Mesenchymal stem cell (in vitro differentiated cells and primary cell): ENCODE measurements around the gene DRC1.

Source experiments
- DNase-seq: peaks from one replicate; pipeline ENCODE4 v3.0.0-alpha.2; 2013
- H2AFZ ChIP-seq: one replicate; pipeline ENCODE4 v1.6.1; 2013; ENCODE audit warnings: low read depth, mild to moderate bottlenecking, control low read depth, inconsistent platforms, low read length, moderate library complexity
- H2AK5ac ChIP-seq: 2 replicates; pipeline ENCODE4 v1.6.1; 2013; ENCODE audit warnings: low read length, moderate library complexity, mild to moderate bottlenecking, inconsistent platforms; ENCODE audit not compliant: severe bottlenecking
- H2BK120ac ChIP-seq: one replicate; pipeline ENCODE4 v1.6.1; 2013; ENCODE audit warnings: low read depth, mild to moderate bottlenecking, inconsistent platforms, low read length, moderate library complexity
- H2BK12ac ChIP-seq, 2 experiments: one replicate each; pipeline ENCODE4 v1.6.1; 2013; ENCODE audit warnings: inconsistent platforms in 2 of 2, low read length in 2 of 2, mild to moderate bottlenecking in 2 of 2, moderate library complexity in 2 of 2, control low read depth in 1 of 2
- H2BK15ac ChIP-seq: one replicate; pipeline ENCODE4 v1.6.1; 2013; ENCODE audit warnings: mild to moderate bottlenecking, low read depth, inconsistent platforms; ENCODE audit not compliant: poor library complexity, severe bottlenecking
- H2BK5ac ChIP-seq: 2 replicates; pipeline ENCODE4 v1.6.1; 2013; ENCODE audit warnings: low read depth, mild to moderate bottlenecking, low read length, control low read depth, inconsistent platforms; ENCODE audit not compliant: poor library complexity, severe bottlenecking
- H3K14ac ChIP-seq, 2 experiments: one replicate each; pipeline ENCODE4 v1.6.1; 2013; ENCODE audit warnings: inconsistent platforms in 2 of 2, low read length in 2 of 2, control low read depth in 1 of 2, mild to moderate bottlenecking in 1 of 2, moderate library complexity in 1 of 2
- H3K18ac ChIP-seq, 2 experiments: one replicate each; pipeline ENCODE4 v1.6.1; 2013; ENCODE audit warnings: inconsistent platforms in 2 of 2, low read length in 2 of 2, control low read depth in 1 of 2, low read depth in 1 of 2, mild to moderate bottlenecking in 1 of 2
- H3K23ac ChIP-seq, 2 experiments: one replicate each; pipeline ENCODE4 v1.6.1; 2013; ENCODE audit warnings: inconsistent platforms in 2 of 2, low read length in 2 of 2, mild to moderate bottlenecking in 2 of 2, moderate library complexity in 2 of 2, control low read depth in 1 of 2
- H3K27ac ChIP-seq: 2 replicates; pipeline ENCODE4 v1.5.1; 2013; ENCODE audit warnings: mild to moderate bottlenecking, moderate library complexity, low read length, control low read depth, inconsistent platforms; ENCODE audit not compliant: poor library complexity, severe bottlenecking
- H3K27me3 ChIP-seq, 2 experiments: 2 replicates each; pipeline versions ENCODE4 v1.6.1 to v1.7.0; 2013; ENCODE audit warnings: low read length in 2 of 2, mild to moderate bottlenecking in 2 of 2, moderate library complexity in 2 of 2, control low read depth in 1 of 2, inconsistent platforms in 1 of 2; ENCODE audit not compliant: control insufficient read depth in 1 of 2, insufficient read depth in 1 of 2
- H3K36me3 ChIP-seq, 2 experiments: 2 replicates each; pipeline versions ENCODE4 v1.6.1 to v1.7.0; 2013; ENCODE audit warnings: low read length in 2 of 2, control low read depth in 1 of 2, inconsistent platforms in 1 of 2, low read depth in 1 of 2, mild to moderate bottlenecking in 1 of 2; ENCODE audit not compliant: insufficient read depth in 2 of 2, control insufficient read depth in 1 of 2
- H3K4ac ChIP-seq, 2 experiments: one replicate each; pipeline ENCODE4 v1.6.1; 2013; ENCODE audit warnings: inconsistent platforms in 2 of 2, low read length in 2 of 2, mild to moderate bottlenecking in 2 of 2, moderate library complexity in 2 of 2, control low read depth in 1 of 2, low read depth in 1 of 2
- H3K4me1 ChIP-seq: 2 replicates; pipeline ENCODE4 v1.6.1; 2013; ENCODE audit warnings: low read depth, low read length, control low read depth; ENCODE audit not compliant: control insufficient read depth, insufficient read depth
- H3K4me2 ChIP-seq: 2 replicates; pipeline ENCODE4 v1.6.1; 2013; ENCODE audit warnings: low read length, mild to moderate bottlenecking, inconsistent platforms; ENCODE audit not compliant: poor library complexity, severe bottlenecking
- H3K4me3 ChIP-seq, 2 experiments: 2 replicates each; pipeline versions ENCODE4 v1.5.1 to v1.7.0; 2013; ENCODE audit warnings: low read length in 2 of 2, mild to moderate bottlenecking in 2 of 2, control low read depth in 1 of 2, low read depth in 1 of 2; ENCODE audit not compliant: insufficient read depth in 1 of 2
- H3K79me1 ChIP-seq: replicated peaks from 2 replicates; pipeline ENCODE4 v1.6.1; 2013; ENCODE audit warnings: mild to moderate bottlenecking, control low read depth, low read length, inconsistent platforms; ENCODE audit not compliant: poor library complexity, severe bottlenecking
- H3K9ac ChIP-seq: 2 replicates; pipeline ENCODE4 v1.7.0; 2013; ENCODE audit warnings: mild to moderate bottlenecking, low read length, moderate library complexity
- H3K9me3 ChIP-seq: 2 replicates; pipeline ENCODE4 v1.7.0; 2013; ENCODE audit warnings: mild to moderate bottlenecking, low read length; ENCODE audit not compliant: control insufficient read depth
- H4K8ac ChIP-seq: one replicate; pipeline ENCODE4 v1.6.1; 2013; ENCODE audit warnings: inconsistent platforms, mild to moderate bottlenecking, low read length, moderate library complexity
- H4K91ac ChIP-seq: one replicate; pipeline ENCODE4 v1.6.1; 2013; ENCODE audit warnings: mild to moderate bottlenecking, low read length, inconsistent platforms
- WGBS: methylation state at CpG from one replicate; pipeline ENCODE4 v1.1.7; 2013; ENCODE audit warnings: mixed read lengths; 5-methylcytosine and 5-hydroxymethylcytosine counted together

The DRC1 gene

DNA sequence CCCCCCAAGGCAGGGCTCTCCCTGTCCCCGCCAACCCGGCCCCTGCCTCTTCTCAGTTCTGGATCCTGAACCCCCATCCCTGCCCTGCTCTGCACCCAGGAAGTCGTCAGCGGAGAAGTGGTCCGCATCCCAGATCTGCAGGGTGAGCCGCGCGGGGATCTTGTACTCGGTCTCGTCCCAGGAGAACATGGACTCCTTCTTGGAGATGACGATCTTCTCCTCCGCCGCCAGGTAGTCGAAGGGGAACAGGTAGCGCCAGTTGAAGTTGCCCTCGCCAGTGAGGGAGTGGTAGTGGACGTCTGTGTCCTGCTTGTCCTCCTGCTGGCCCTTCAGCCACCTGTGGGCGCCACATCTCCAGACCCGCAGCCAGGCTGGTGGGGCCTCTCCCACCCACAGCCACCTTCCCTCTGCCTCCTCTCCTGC, 59.9 kb downstream of the DRC1 start:
- H2BK12ac ChIP-seq = no peak overlapping the region
- H2BK120ac ChIP-seq = no peak overlapping the region
- H2AK5ac ChIP-seq = no peak overlapping the region
- H2BK5ac ChIP-seq = no peak overlapping the region
- H3K9me3 ChIP-seq = no peaks in the 10 kb centered on the region
- H3K18ac ChIP-seq = no peak overlapping the region
- 93% methylated on average over 19 of the region's 19 CpGs for WGBS
- no peak overlapping the region for H3K27ac ChIP-seq
- peaks cover 0 to 23% of the 10 kb centered on the region in 2 experiments for H3K27me3 ChIP-seq
- no peak overlapping the region for H3K9ac ChIP-seq
- H3K23ac ChIP-seq = no peak overlapping the region
- H3K4me2 ChIP-seq = no peak overlapping the region
- H3K4me1 ChIP-seq = peaks cover 19% of the 10 kb centered on the region
- H3K4me3 ChIP-seq = no peak overlapping the region
- H4K91ac ChIP-seq = no peak overlapping the region
- no peaks in the 10 kb centered on the region for H3K36me3 ChIP-seq
- no peak for DNase-seq
- no peak overlapping the region for H2AFZ ChIP-seq
- no peak overlapping the region for H2BK15ac ChIP-seq
- H3K79me1 ChIP-seq = no peaks in the 10 kb centered on the region
- H4K8ac ChIP-seq = no peak overlapping the region
- no peak overlapping the region for H3K4ac ChIP-seq
- H3K14ac ChIP-seq = no peak overlapping the region

DNA sequence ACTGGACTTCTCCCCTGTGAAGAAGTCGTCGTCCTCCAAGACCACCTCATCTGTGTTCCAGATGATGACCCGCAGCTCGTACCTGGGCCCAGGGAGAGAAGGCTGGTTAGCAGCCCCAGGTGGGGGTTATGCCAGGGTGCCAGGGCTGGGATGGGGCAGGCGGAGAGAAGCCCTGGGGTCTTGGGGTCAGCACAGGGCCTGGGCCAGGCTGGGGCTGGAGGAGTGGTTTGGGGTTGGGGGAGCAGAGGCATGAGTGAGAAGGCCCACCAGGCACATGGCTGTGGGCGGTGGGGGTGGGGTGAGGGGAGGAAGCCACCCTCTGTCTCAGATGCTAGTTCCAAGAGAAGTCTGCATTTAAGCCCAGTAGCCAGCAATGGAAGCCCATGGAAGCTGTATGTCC, 60.4 kb downstream of the DRC1 start:
- H3K27ac ChIP-seq = no peak overlapping the region
- WGBS = 95% methylated on average over 6 of the region's 6 CpGs
- H2BK15ac ChIP-seq = peak overlapping the region; percentile 67
- H3K4me3 ChIP-seq = no peak overlapping the region
- H4K8ac ChIP-seq = no peak overlapping the region
- H3K18ac ChIP-seq = no peak overlapping the region
- no peak overlapping the region for H3K23ac ChIP-seq
- no peak overlapping the region for H4K91ac ChIP-seq
- no peaks in the 10 kb centered on the region for H3K9me3 ChIP-seq
- no peak overlapping the region for H3K14ac ChIP-seq
- H3K4ac ChIP-seq = no peak overlapping the region
- H2BK5ac ChIP-seq = no peak overlapping the region
- peaks cover 18% of the 10 kb centered on the region for H3K4me1 ChIP-seq
- no peaks in the 10 kb centered on the region for H3K36me3 ChIP-seq
- H3K9ac ChIP-seq = no peak overlapping the region
- H2BK12ac ChIP-seq = no peak overlapping the region
- no peak for DNase-seq
- H3K4me2 ChIP-seq = no peak overlapping the region
- H2BK120ac ChIP-seq = no peak overlapping the region
- H2AK5ac ChIP-seq = no peak overlapping the region
- no peaks in the 10 kb centered on the region for H3K79me1 ChIP-seq
- H2AFZ ChIP-seq = no peak overlapping the region
- H3K27me3 ChIP-seq = peaks cover 0 to 23% of the 10 kb centered on the region in 2 experiments

DNA sequence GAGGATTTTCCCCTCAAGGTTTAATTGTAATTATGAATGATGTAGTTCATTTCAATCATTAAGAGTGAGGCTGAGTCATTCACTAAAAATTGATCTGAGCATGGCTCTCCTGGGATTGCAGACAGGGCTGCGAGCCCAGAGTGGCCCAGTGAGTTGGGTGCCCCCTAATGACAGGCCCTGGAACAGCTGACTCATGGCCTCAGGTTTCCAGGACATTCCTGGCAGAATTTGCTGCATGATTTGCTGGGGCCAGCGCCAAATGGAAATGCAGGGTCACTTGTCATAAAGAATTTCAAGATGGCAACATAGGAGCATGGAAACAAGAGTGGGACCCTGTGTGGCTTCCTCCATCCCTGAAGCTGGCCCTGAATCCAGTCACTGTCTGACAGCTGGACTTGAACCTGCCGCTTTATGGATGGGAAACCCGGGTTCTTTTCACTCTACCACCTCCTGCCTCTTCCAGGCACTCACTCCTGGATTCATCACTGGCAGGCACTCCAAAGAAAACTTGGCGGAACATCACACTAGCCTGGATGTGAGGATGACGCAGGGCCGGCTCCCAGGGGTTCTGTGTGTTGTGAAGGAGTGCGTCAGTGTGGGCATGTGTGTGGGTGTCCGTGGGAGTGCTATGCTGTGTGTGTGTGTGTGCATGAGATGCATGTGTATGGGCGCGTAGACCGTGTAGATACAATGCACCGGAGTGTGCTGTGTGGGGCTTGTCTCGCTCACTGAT, 61.0 kb downstream of the DRC1 start:
- no peaks in the 10 kb centered on the region for H3K36me3 ChIP-seq
- no peak overlapping the region for H2BK15ac ChIP-seq
- H2AFZ ChIP-seq = no peak overlapping the region
- no peak overlapping the region for H2AK5ac ChIP-seq
- no peak overlapping the region for H3K18ac ChIP-seq
- no peaks in the 10 kb centered on the region for H3K9me3 ChIP-seq
- H3K4ac ChIP-seq = no peak overlapping the region
- H3K9ac ChIP-seq = peak overlapping the region; percentile 44
- no peak overlapping the region for H2BK5ac ChIP-seq
- H3K4me1 ChIP-seq = peaks cover 13% of the 10 kb centered on the region
- no peak overlapping the region for H2BK120ac ChIP-seq
- WGBS = 90% methylated on average over 14 of the region's 14 CpGs
- peak; percentile 48 for DNase-seq
- H4K91ac ChIP-seq = no peak overlapping the region
- no peak overlapping the region for H4K8ac ChIP-seq
- H3K23ac ChIP-seq = no peak overlapping the region
- no peak overlapping the region for H3K27ac ChIP-seq
- H3K14ac ChIP-seq = peak overlapping the region in 1 of 2 experiments; percentile 38
- no peak overlapping the region for H3K4me3 ChIP-seq
- no peak overlapping the region for H2BK12ac ChIP-seq
- H3K27me3 ChIP-seq = peaks cover 0 to 20% of the 10 kb centered on the region in 2 experiments
- H3K4me2 ChIP-seq = no peak overlapping the region
- no peaks in the 10 kb centered on the region for H3K79me1 ChIP-seq

DNA sequence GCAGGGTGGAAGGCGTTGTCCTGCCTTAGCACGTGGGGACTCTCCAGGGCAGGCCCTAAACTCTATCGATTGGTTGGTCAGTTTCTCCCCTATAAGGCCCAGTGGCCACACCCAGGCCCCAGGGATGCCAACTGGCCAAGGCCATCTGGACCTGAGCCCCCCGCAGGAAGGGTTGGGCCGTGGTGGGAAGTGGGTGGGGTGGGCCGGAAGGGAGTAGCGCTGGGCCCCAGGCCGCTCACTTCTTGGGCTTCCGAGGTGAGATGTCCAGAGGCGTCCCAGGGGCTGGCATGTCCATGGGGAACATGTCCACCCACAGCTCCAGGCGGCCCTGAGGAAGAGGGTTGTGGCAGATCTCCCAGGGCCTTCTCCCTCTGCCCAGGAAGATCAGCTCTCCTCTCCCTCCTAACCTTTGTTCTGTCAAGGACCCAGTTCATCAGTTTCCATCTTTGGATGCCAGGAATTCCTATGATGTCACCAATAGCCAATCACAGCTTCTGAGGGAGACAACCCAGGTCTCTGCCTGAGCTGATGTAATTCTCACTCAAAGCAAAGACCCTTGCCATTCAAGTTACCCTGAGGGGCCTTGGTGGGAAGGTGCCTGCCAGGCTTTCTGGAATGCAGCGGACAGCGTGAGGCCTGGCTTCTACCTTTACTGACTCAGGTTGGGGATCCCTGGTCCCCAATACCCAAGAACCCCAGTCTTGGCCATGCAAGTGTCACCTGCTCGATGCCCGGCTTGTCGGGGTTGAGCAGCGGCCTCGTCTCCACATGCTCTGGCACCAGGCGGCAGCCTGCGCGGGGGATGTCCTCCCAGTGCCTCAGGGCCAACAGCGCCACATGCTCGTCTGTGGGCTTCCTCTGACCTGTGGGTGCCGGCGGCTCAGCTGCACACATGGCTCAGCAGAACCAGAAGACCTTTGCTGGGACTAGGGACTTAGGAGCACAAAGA, 61.8 kb downstream of the DRC1 start:
- H2AFZ ChIP-seq = no peak overlapping the region
- H3K27me3 ChIP-seq = peaks cover 0 to 16% of the 10 kb centered on the region in 2 experiments
- H3K4me1 ChIP-seq = peaks cover 10% of the 10 kb centered on the region
- H3K9ac ChIP-seq = peak overlapping the region; percentile 10
- no peak for DNase-seq
- no peaks in the 10 kb centered on the region for H3K9me3 ChIP-seq
- no peak overlapping the region for H3K23ac ChIP-seq
- H3K4ac ChIP-seq = no peak overlapping the region
- H2BK15ac ChIP-seq = no peak overlapping the region
- H3K18ac ChIP-seq = no peak overlapping the region
- H3K27ac ChIP-seq = no peak overlapping the region
- H3K4me3 ChIP-seq = no peak overlapping the region
- H2BK5ac ChIP-seq = no peak overlapping the region
- H2BK120ac ChIP-seq = no peak overlapping the region
- no peaks in the 10 kb centered on the region for H3K36me3 ChIP-seq
- no peaks in the 10 kb centered on the region for H3K79me1 ChIP-seq
- H4K8ac ChIP-seq = no peak overlapping the region
- 96% methylated on average over 25 of the region's 25 CpGs for WGBS
- no peak overlapping the region for H2BK12ac ChIP-seq
- H3K14ac ChIP-seq = peak overlapping the region in 1 of 2 experiments; percentile 38
- H4K91ac ChIP-seq = no peak overlapping the region
- H2AK5ac ChIP-seq = no peak overlapping the region
- no peak overlapping the region for H3K4me2 ChIP-seq
